22Rv1 (cell line): ENCODE data around the gene TAS1R2.

Experiments
- CTCF ChIP-seq: fragments of 450-650 bp; IDR thresholded peaks from 2 replicates; pipeline ENCODE4 v1.5.1; 2017; ENCODE audit warnings: mild to moderate bottlenecking
- ZFX ChIP-seq: fragments of 450-650 bp; IDR thresholded peaks from 2 replicates; pipeline ENCODE4 v1.6.1; 2017; ENCODE audit warnings: antibody characterized with exemption, borderline replicate concordance

DNA sequence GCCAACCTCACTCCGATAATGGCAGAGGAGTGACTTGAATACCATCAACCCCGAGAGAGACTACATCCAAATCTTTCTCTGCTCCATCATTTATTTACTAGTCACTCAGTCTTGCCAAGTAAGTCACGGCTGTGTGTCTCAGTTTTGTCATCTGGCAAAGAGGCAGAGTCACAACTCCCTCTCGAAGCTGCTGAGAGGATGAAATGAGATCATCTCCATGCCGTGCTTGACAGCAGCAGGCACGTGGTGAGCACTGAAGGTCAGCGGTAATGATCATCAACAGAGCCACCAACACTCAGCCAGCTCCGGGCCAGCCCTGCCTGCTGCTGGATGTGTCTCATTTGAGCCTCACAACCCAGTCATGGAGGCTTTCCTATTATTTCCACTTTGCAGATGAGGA is 23.0 kb upstream of the TAS1R2 start:
- TF ChIP-seq CTCF (no peak), ZFX (no peak)
